Mesothelial cell of epicardium (in vitro differentiated cells): Measurements from ENCODE around the gene SLC38A2. TPM values are rescaled to one million over a fixed set of nuclear protein-coding genes. Genes with fewer than 3 reads are reported as not detected.

Experiments used
- DNase-seq, 2 experiments: peaks; one replicate each; pipeline ENCODE4 v3.0.0; 2021; ENCODE audit warnings: low spot score in 2 of 2; ENCODE audit not compliant: unreplicated experiment in 2 of 2
- H3K27ac Mint-ChIP-seq: 2 replicates; pipeline ENCODE4 v1.8.0; 2021; ENCODE audit warnings: mixed read lengths
- H3K27me3 Mint-ChIP-seq: 2 replicates; pipeline ENCODE4 v1.8.0; 2021; ENCODE audit warnings: low read depth, mixed read lengths
- H3K36me3 Mint-ChIP-seq: 2 replicates; pipeline ENCODE4 v1.8.0; 2021; ENCODE audit warnings: mixed read lengths
- H3K4me1 Mint-ChIP-seq: 2 replicates; pipeline ENCODE4 v1.8.0; 2021; ENCODE audit warnings: mixed read lengths
- H3K4me3 Mint-ChIP-seq: 2 replicates; pipeline ENCODE4 v1.8.0; 2021; ENCODE audit warnings: mild to moderate bottlenecking, moderate library complexity, mixed read lengths
- H3K9me3 Mint-ChIP-seq: 2 replicates; pipeline ENCODE4 v1.8.0; 2021; ENCODE audit warnings: mixed read lengths
- CTCF ChIP-seq: fragments of 200-600 bp; sonication (generic); IDR thresholded peaks from one replicate; pipeline ENCODE4 v1.5.0; 2021; ENCODE audit warnings: antibody characterized with exemption; ENCODE audit not compliant: unreplicated experiment
- total RNA-seq: library from RNA; stranded (reverse); gene quantifications from 3 replicates; pipeline ENCODE4 v1.2.1, GENCODE V29; 2021

The SLC38A2 gene
- total RNA-seq, 1 donor from 2014 or later: 256 TPM

GRCh38 chr12:46412857-46413256 is 40.3 kb upstream of the SLC38A2 start:
- H3K4me3 Mint-ChIP-seq: no peak overlapping the region
- no peak overlapping the region for H3K27ac Mint-ChIP-seq
- peaks cover 2% of the 10 kb centered on the region for H3K36me3 Mint-ChIP-seq
- no peaks in the 10 kb centered on the region for H3K27me3 Mint-ChIP-seq
- H3K4me1 Mint-ChIP-seq: peaks cover 32% of the 10 kb centered on the region
- no peak for DNase-seq
- TF ChIP-seq CTCF: no peak
- H3K9me3 Mint-ChIP-seq: peaks cover 2% of the 10 kb centered on the region

- Mint-ChIP-seq H3K27me3 (no peaks in the 10 kb centered on the region), H3K4me1 (peaks cover 34% of the 10 kb centered on the region), H3K36me3 (no peaks in the 10 kb centered on the region), H3K4me3 (no peak overlapping the region), H3K9me3 (no peaks in the 10 kb centered on the region), H3K27ac (no peak overlapping the region)
- no peak for TF ChIP-seq CTCF
- no peak for DNase-seq
These were observed 37.9 kb upstream of the SLC38A2 start for GRCh38 chr12:46410495-46410894.

- Mint-ChIP-seq H3K36me3 (no peaks in the 10 kb centered on the region), H3K27ac (no peak overlapping the region), H3K9me3 (no peaks in the 10 kb centered on the region), H3K4me3 (no peak overlapping the region), H3K4me1 (peaks cover 29% of the 10 kb centered on the region), H3K27me3 (no peaks in the 10 kb centered on the region)
- no peak for TF ChIP-seq CTCF
- DNase-seq: no peak
These were observed 37.4 kb upstream of the SLC38A2 start for GRCh38 chr12:46409974-46410373.

GRCh38 chr12:46409342-46409741 is 36.8 kb upstream of the SLC38A2 start:
- Mint-ChIP-seq H3K27me3 (no peaks in the 10 kb centered on the region), H3K9me3 (no peaks in the 10 kb centered on the region), H3K4me3 (no peak overlapping the region), H3K36me3 (no peaks in the 10 kb centered on the region), H3K27ac (no peak overlapping the region), H3K4me1 (peaks cover 25% of the 10 kb centered on the region)
- no peak for DNase-seq
- no peak for TF ChIP-seq CTCF

- Mint-ChIP-seq H3K9me3 (no peaks in the 10 kb centered on the region), H3K27ac (peak overlapping the region; percentile 8), H3K4me1 (peaks cover 24% of the 10 kb centered on the region), H3K27me3 (no peaks in the 10 kb centered on the region), H3K36me3 (no peaks in the 10 kb centered on the region), H3K4me3 (no peak overlapping the region)
- TF ChIP-seq CTCF: no peak
- no peak for DNase-seq
These were observed 35.9 kb upstream of the SLC38A2 start for GRCh38 chr12:46408441-46408840.

GRCh38 chr12:46407361-46407760 is 34.8 kb upstream of the SLC38A2 start:
- no peak for DNase-seq
- no peaks in the 10 kb centered on the region for H3K27me3 Mint-ChIP-seq
- no peaks in the 10 kb centered on the region for H3K9me3 Mint-ChIP-seq
- no peak for TF ChIP-seq CTCF
- no peak overlapping the region for H3K27ac Mint-ChIP-seq
- H3K4me1 Mint-ChIP-seq: peaks cover 33% of the 10 kb centered on the region
- H3K36me3 Mint-ChIP-seq: no peaks in the 10 kb centered on the region
- no peak overlapping the region for H3K4me3 Mint-ChIP-seq
